GM18867 (cell line): ENCODE results near the gene SLC27A1.
"Not testable (repeated sequence)": the region's sequence is repeated elsewhere in the genome, so short reads cannot be mapped to it uniquely, and the experiment has no call there.

Experiments used
- ATAC-seq: cut with Tn5 transposase; IDR thresholded peaks from one replicate; pipeline ENCODE4 v1.9.1; 2021; ENCODE audit warnings: mild to moderate bottlenecking, moderate library complexity; ENCODE audit not compliant: unreplicated experiment

SLC27A1 gene

GRCh38 chr19:17536955-17537354, 66.6 kb downstream of the SLC27A1 start:
- ATAC-seq, result no peak

- ATAC-seq, result no peak
Observed at GRCh38 chr19:17538684-17539237, 68.4 kb downstream of the SLC27A1 start.

GRCh38 chr19:17539238-17540117, 69.2 kb downstream of the SLC27A1 start:
- ATAC-seq, result peak; percentile 75

GRCh38 chr19:17540174-17540573, 69.8 kb downstream of the SLC27A1 start:
- ATAC-seq, result no peak

- no peak for ATAC-seq
Observed at GRCh38 chr19:17541184-17541759, 70.9 kb downstream of the SLC27A1 start.

- no peak for ATAC-seq
Observed at GRCh38 chr19:17542042-17542441, 71.7 kb downstream of the SLC27A1 start.

GRCh38 chr19:17542793-17543582, 72.7 kb downstream of the SLC27A1 start:
- no peak for ATAC-seq

GRCh38 chr19:17543986-17544385, 73.7 kb downstream of the SLC27A1 start:
- no peak for ATAC-seq

GRCh38 chr19:17544418-17544817, 74.1 kb downstream of the SLC27A1 start:
- no peak for ATAC-seq

GRCh38 chr19:17548145-17548544, 77.8 kb downstream of the SLC27A1 start:
- ATAC-seq, result no peak

GRCh38 chr19:17549085-17549740, 78.9 kb downstream of the SLC27A1 start:
- ATAC-seq, result no peak

- ATAC-seq, result no peak
Observed at GRCh38 chr19:17550076-17550667, 79.8 kb downstream of the SLC27A1 start.

GRCh38 chr19:17552735-17553134, 82.4 kb downstream of the SLC27A1 start:
- not testable (repeated sequence) for ATAC-seq

- no peak for ATAC-seq
Observed at GRCh38 chr19:17553256-17553655, 82.9 kb downstream of the SLC27A1 start.

- peak; percentile 4 for ATAC-seq
Observed at GRCh38 chr19:17554968-17555479, 84.7 kb downstream of the SLC27A1 start.

GRCh38 chr19:17555480-17555928, 85.2 kb downstream of the SLC27A1 start, which contains the start of gene COLGALT1:
Gene COLGALT1 (plus strand): TSS chr19:17555649. CDS start chr19:17555714, 65 bp downstream.
- ATAC-seq, result peak; percentile 94
